NCI-H1694 treated with DMSO at 0.1 percent for 48 hours (cell line): ENCODE data around the gene FMN2.

Experiments used
- DNase-seq: peaks from one replicate; lab custom pipeline; 2025; lab: John Stamatoyannopoulos, UW

FMN2 gene

DNA sequence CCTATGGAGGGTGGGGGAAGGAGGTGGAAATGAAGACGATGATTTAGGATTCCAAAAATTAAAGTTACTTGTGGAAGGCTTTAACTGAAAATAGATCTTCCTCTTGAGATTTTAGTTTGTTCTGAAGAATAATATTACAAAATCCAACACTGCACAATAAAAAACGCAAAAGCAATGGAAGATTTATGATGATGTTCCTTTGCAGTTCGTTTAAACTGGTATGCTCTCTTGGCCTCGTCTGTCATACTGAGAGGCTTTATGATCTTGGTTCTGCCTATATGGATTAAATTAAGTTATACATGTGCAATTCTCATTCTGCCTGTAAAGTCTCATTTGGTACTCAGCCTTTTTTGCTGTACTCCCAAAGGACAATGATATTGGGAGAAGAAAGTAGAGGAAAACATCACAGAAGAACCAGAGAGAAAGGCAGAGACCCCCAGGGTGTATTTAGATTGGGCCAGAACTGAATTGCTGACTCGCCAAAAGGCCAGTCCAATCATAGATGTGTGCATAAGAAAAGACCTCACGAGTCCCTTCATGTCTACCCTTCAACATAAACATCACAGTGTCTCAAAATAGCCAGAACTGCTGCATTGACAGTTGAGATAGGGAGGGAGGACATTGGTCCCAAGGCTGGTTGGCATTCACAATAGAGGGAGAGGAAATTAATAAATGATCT, 331.7 kb downstream of the FMN2 start:
- no peak for DNase-seq

DNA sequence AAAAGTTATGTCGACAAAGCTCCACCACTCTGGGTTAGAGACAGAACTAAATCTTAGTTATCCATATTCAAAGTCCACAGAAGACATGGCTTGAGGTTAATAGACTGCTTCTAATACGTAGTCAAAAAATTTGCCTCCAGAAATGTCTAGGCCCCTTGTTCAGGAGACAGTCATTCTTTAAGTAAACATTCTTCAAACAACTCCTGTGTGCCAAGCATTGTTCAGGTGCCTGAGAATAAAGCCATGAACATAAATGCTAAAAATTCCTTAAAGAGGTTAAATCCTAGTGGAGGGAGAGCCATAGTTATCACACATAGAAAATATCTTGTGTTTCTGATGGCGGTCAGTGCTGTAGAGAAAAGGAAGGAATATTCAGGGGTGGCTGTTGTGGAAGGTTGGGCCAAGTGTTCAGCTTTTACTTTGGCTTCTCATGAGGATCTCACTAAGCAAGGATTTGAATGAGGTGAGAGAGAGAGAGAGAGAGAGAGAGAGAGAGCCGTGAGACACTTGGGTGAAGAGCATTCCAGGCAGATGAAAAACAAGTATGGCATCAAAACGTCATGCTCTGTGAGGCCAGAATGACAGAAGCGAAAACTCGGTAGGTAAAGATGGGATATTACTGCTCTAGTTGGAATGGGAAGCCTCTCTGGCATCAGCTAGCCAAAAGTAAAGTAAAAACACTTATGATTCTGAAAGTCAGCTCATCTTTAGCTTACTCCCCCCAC, 333.2 kb downstream of the FMN2 start:
- DNase-seq = no peak

DNA sequence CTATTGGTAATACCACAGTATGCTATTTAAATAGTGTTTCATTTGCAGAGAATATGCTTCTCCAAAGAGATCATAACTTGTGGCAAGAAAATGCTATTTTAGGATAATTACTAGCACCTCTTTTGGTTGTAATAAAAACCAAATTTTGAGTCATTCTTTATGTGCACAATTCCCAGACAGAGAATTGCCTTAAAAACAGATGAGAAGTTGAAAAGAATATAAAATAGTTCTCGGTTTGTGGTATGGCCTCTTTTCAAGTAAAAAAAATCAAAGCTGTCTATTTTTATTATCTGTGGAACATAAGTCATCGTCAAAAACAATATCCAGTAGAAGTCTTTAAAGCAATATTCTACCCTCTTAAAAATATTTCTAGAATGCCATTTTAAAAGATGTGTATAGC, 334.4 kb downstream of the FMN2 start:
- no peak for DNase-seq

DNA sequence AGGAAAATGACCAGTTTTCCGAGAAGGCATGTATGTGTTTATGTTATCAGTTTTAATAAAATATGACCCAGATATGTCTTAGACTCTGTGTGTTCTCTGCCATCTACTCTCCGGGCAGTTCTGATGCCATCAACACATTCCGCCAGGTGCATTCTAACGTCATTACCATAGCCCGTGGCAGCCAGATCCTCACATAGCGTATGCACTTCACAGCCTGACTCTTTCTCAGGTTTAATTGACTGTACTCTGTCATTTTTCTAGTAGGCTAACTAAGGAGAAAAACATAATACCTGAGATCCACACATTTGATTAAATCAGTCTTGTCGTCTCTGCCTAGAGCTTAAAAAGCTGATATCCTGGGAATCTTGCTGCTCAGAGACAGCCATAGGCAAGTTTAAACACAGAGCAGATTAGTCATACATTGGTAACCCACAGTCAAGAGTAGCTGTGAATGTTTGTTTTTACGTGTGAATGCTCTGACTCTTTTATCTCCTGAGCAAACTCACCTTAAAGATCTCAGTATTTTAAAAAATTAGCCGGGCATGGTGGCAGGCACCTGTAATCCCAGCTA, 344.4 kb downstream of the FMN2 start:
- DNase-seq = no peak

DNA sequence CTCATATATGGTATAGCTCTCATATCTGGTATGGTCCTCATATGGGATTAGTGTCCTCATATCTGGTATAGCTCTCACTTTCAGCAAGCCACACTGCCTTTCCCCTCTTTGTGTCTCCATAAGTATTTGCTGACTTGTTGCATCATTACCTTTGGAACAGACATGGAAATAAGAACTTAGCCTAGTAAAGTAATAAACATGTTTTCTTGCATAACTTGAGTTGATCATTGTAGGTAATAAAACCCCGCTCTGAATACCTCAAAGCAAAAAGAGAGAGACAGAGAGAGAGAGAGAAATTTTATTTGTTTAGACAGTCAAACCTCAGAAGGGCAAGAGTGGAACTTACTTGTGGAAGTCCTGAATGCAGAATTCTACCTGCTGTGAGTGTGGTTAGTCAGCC, 350.0 kb downstream of the FMN2 start:
- DNase-seq = no peak

DNA sequence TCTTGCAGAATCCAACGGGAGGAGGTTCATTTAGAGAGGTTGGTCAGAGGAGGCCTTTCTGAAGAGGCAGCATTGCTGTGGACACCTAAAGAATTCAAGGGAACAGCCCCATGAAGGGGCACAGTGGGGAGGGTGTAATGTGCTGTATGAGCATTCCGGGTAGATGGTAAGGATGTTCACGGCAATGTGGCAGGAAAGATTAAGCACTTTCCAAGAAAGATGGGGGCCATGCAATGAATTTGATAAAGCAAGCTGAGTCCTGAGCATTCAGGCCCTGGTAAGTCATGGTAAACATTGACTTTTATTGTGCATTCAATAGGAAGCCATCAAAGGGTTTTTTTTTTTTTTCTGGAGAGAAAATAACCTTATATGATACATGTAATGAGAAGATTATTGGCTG, 353.7 kb downstream of the FMN2 start:
- DNase-seq = no peak

DNA sequence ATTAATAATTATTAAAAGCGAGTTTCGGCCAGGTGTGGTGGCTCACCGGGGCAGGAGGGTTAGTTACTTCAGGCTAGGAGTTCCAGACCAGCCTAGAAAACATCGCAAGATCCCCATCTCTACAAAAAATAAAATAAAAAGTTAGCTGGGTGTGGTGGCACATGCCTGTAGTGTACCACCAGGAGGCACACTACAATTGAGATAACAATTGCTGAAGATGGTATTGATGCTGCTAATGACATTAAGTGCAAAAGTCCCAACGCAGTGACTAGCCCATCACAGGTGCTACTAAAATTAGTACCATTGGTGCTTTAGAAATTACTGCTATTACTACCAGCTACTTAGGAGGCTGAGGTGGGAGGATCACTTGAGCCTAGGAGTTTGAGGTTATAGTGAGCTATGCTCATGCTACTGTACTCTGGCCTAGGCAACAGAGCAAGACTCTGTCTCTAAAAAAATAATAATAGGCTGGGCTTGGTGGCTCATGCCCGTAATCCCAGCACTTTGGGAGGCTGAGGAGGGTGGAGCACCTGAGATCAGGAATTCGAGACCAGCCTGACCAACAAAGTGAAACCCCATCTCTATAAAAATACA, 363.6 kb downstream of the FMN2 start:
- peak; percentile 21 for DNase-seq

DNA sequence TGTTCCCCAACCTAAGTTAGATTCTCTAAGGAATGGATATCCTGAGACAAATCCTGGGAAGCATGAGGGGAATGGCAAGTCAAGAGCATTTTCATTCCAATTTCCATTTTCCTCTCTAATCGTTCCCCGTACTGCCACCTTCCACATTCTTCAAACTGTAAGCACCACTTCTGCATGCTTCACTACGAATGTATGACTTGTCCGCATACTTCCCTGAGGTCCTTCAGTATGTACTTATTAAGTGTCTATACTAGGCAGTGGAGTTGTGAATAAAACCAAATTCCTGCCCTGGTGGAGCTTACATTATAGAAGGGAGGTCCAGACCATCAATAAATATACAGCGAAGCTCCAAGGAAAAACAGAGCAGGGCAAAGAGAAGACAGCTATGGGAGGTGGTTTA, 365.5 kb downstream of the FMN2 start:
- no peak for DNase-seq

DNA sequence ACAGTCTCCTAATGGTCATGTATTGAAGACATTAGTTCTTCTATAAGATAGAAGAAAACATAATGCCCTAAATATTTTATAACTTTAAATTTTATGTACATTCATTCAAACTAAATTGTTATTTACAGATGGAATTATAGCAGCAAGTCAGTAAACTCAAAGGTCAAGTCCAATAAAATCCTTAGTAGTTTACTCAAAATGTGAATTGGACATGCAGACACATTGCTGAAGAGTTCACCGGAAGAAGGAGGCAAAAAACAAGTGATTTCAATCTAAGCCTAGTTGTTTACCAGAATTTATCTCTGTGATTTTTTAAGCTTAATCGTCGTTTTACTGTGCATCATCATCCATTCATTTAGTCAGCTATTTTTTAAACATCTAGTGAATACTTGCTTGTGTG, 370.6 kb downstream of the FMN2 start:
- DNase-seq = no peak

DNA sequence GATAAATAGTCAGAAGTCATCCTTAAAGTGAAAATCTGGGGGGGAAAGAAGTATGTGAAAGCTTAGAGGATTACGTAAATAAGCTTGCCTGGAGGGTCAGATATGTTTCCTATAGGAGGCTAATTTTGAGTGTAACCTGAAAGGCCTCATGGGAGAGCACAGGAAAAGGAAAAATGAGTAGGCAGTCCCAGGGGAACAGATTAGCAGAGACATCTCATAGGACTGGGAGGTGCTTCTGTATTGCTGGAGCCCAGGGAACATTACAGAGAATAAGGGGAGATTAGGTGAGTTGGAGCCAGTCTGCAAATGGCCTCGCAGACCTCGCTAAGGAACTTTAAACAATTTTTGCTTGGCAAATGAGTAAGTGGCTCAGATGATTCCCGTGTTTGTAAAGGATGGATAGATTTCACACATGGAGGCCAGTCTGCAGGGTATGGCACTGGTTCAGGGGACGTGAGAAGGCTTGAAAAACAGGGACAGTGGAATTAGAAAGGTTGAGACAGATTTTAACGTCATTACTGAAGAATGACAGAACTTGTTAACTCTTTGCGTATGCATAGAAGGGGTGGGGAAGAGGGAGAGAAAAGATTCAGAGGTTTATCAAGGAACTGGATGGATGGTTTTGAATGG, 371.2 kb downstream of the FMN2 start:
- DNase-seq = no peak

DNA sequence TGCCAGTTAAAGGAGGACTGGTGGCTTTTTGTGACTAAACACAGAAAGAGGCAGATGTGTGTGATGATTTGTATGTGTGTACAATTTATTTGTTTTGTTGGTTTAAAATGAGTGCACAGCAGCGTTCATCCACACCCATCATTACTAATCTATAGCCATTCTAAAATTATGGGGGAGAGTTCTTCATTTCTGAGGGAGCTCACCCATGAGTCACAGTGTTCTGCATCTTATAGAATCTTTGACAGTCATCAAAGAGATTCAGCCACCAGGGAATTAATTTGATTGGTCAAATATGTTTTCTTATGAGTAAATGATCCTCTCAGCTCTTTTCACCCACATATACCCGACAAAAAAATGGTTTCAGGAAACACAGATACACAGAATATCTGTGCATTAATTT, 372.4 kb downstream of the FMN2 start:
- no peak for DNase-seq

DNA sequence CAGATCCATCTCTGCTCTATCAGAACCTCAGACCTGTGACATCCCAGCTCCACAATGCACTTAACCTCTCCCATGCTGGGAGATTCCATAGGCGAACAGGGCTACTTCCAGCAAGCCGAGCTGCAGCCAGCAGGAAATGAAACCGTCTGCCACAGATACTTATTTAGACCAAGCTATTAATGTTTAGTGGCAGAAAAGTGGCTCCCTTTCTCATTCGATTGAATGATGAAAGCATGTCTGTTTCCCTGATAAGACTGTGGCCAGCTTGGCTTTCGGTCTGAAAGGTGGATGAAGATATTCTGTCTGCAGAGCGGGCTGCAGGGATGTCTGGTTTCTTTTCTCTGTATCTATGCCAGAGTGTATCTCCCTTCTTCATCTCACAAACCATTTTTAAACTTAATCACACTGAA, 373.9 kb downstream of the FMN2 start:
- DNase-seq = no peak

DNA sequence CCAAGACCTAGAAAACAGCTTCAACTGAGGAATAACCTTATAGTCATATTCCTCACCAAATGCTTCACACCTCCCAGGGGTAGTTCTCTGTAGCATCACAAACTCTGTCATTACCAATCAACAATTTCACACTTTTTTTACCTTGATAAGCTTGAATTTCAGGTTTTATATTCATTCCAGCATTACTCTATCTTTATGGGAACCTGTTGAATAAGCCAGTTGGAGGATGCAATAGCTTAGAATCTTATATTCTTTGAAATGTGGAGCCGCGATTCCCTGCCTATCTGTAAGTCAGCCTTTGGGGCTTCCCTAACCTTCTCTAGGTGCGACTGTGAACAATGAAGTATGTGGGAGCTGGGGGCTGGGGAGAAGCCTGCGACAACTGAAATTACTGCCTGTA, 374.8 kb downstream of the FMN2 start:
- no peak for DNase-seq

DNA sequence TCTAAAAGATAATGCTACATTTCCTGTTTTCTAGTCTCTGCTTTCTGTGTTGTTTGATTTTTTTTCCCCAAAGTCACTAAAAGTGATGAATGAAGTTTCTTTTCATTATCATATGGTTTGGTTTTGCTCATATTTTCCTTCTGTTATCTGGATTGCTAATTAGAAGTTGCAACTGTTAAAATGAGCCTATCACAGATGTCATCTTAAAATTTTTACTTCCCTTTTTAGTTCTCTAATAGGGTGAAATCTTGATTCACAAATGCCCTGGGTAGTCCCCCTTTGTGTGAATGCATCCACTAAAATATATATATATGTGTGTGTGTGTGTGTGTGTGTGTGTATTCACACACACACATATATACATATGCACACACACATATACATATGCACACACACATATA, 376.2 kb downstream of the FMN2 start:
- DNase-seq = no peak

DNA sequence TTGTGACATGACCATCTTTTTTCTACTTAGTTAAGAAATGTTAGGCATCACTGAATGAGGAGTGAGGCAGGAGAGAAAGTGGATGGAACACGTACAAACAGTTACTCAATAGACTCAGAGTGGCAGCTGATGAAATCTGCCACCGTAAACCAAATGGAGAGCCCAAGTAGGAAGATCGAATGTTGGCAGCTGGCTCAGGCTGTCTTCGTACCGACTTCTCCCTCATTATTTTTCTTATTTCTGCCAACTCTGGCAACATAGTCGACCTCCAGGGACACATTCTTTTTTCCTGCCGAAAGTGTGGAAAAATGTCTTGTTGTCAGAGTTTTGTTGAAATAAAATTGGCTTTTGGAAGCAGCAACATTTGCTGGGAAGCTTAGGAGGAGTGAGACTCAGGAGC, 377.0 kb downstream of the FMN2 start:
- DNase-seq = no peak

DNA sequence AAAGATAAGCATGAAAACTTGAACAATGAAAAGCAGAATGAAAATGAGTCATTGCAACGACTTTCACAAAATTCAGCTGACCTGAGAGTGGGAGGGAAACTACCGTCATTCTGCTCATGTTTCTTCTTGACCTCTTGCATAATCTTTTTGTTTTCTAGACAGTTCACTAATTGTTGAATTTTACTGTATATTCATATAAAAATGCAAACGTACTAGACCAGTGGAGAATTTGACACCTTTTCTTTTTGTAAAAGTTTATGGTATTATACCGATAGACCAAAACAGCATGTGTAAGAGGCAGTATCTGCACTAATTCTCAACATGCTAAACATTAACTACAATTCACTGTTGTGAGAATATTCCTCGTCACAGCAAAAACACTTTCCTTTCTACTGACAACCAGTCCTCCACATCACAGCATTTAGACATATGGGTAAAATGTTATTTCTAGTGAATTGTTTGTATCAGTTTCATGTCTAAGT, 382.5 kb downstream of the FMN2 start:
- DNase-seq = no peak

DNA sequence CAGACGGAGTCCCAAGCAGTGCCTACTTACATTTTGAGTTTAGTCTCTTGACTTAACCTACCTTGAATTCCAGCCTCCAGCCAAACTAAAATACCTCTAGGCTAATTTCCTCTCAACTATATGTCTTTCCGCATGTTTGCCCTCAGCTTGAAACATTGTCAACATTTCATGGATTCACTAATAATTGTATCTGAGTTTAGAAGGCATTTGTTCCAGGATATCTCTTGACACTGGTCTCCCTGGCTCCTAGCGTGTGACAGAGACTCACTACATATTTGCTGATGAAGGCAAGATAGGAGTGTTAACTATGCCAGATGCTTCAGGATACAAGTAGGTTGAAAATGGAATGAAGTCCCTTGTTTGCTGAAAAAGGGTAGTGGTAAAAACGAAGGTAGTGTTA, 384.1 kb downstream of the FMN2 start:
- no peak for DNase-seq

DNA sequence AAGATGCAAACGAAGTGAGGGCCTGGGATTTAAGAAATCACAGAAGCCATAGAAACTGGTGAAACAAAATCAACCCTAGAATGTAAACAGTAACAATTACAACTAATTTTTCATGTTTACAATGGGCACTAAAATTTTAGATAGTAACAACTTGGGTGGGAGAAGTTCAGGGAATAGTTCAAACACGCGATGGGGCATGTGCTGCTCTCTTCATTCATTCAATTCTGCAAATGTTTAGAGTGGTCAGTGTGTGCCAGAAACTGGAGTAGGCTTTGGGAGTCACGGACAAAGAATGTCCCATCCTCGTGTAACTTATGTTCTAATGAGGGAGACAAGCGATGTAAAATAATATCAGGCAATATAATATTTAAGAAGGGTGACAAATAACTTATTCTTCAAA, 386.9 kb downstream of the FMN2 start:
- no peak for DNase-seq

DNA sequence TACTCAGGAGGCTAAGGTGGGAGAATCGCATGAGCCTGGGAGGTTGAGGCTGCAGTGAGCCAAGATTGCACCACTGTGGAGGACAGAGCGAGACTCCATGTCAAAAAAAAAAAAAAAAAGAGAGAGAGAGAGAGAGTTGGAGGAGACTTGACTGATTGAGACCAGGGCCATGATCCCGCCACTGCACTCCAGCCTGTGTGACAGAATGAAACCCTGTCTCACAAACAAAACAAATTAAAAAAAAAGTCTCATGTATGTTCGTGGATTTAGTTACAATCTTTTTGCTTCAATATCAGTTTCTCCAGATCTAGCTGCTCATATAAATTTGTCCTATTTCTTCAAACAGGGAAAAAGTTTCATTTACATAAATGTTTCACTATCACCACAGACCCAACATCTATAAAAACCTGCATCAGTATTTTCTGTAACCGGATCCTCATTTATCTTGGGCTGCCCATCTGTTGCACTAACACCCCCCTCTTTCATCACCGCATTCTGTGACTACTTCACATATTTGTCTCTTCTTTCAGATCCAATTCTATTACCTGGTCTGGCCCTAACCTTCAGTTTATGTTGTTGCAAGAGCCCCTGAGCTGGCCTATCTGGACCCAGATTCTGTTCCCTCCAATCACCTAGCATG, 393.2 kb downstream of the FMN2 start:
- DNase-seq = no peak

DNA sequence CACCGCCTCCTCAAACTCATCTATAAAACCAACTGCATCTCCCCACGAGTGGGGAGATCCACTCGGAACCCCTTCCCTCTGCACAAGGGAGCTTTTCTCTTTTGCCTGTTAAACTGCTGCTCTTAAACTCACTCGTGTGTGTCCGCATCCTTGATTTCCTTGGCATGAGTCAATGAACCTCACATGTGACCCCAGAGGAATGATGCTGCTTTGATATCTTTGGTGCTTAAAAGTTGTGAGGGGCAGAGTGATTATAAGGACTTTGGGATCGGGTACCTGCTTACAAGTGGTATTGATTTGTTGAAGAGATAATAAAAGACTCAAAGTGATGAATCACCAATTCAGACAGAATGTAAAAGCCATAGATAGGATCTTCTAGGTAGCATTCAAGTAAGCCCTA, 394.9 kb downstream of the FMN2 start:
- DNase-seq = no peak

DNA sequence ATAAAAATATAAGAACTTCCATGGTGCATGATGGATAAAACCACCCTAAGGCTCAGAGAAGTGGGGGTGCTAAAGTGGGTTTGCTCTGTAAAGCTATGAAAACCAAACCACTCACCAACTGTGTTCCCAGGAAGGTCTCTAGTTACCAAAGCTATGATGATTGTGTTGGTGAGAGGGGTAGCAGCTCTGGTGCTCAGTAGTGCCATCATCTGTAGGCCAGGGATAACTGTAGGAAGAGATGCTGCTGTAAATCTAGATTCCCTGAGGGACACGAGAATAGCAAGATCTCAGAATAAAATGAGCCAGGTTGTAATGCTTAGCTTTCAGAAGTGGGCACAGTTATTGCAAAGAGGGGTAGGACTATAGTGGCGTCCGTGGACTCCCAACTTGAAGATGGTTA, 395.8 kb downstream of the FMN2 start:
- no peak for DNase-seq

DNA sequence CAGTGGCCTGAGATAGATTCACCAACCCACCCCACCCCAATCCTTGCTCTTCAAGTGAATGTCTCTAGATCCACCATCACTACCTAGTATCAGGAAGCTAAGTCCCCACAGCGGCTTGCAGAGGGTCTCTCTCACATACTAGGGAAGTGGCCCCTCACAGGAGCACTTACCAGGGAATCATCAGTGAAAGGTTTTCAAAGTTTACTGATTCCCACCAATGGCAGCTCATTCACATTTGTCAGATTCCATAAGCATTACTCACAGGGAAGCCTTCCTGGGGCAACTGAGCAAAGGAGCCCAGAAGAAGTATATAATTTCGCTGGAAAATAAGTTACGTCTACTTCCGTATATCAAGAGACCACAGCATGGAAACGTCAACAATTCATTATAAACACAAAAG, 399.5 kb downstream of the FMN2 start:
- DNase-seq = no peak
